Activated T-helper 2 cell treated with anti-CD3 and anti-CD28 coated beads, Interferon-gamma antibody, Interleukin-2, Interleukin-4, amounts not matched to agents 10 μg/mL and 5 μg/mL and 100 μg/mL, durations not matched to agents 14 hours and 24 hours and 36 hours (primary cell): Measurements from ENCODE around the gene DNAJC3. TPM values are rescaled to one million over a fixed set of nuclear protein-coding genes. Genes with fewer than 3 reads are reported as not detected.
A peak's percentile ranks its signal among the peaks of the same experiment; 100 is the strongest.
"Not testable (repeated sequence)": the region's sequence is repeated elsewhere in the genome, so short reads cannot be mapped to it uniquely, and the experiment has no call there.

Source experiments
- DNase-seq: peaks from one replicate; pipeline ENCODE4 v3.0.0; 2021; ENCODE audit warnings: low spot score
- H3K27ac Mint-ChIP-seq: one replicate; pipeline ENCODE4 v1.8.0; 2021; ENCODE audit warnings: mixed read lengths
- H3K27me3 Mint-ChIP-seq: one replicate; pipeline ENCODE4 v1.8.0; 2021; ENCODE audit warnings: low read depth, mixed read lengths
- H3K36me3 Mint-ChIP-seq: one replicate; pipeline ENCODE4 v1.8.0; 2021; ENCODE audit warnings: low read depth, mixed read lengths
- H3K4me1 Mint-ChIP-seq: one replicate; pipeline ENCODE4 v1.8.0; 2021; ENCODE audit warnings: low read depth, mixed read lengths
- H3K4me3 Mint-ChIP-seq: one replicate; pipeline ENCODE4 v1.8.0; 2021; ENCODE audit warnings: low read depth, mild to moderate bottlenecking, moderate library complexity, mixed read lengths
- H3K9me3 Mint-ChIP-seq: one replicate; pipeline ENCODE4 v1.8.0; 2021; ENCODE audit warnings: mixed read lengths
- intact Hi-C: fragments of 100-400 bp; cut with micrococcal nuclease; formaldehyde crosslinking; loops from one replicate; pipeline ENCODE4 v1.15.1; 2023
- total RNA-seq: library from RNA; stranded (reverse); gene quantifications from 2 replicates; pipeline ENCODE4 v1.2.3, GENCODE V29; 2022

DNAJC3 gene
- total RNA-seq, 1 donor from 2014 or later: 28.1 TPM

DNA sequence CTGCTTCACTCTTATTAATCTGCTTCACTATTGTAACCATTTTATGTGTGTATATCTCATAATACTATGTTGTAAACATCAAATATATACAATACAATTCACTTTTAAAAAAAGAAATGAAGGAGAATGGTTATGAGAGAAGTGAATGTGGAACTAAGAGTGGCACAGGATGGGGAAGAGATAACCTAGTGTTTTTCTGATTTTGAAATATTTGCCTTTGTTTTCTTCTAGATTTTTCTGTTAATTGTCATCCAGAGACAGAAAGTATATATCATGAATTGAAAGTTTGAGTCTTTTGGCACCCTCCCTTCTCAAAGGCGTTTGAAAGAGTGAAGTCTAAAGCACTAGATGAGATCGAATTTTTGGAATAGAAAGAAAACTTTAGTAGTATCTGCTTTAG is 2.8 kb downstream of the DNAJC3 start:
- intact Hi-C loops: loop anchor here (5.0 to 10.0 kb wide), 6 partner anchors 42 to 1545 kb away; partner anchors contain the start of gene MBNL2
- peak overlapping the region; percentile 10 for H3K27ac Mint-ChIP-seq
- no peaks in the 10 kb centered on the region for H3K27me3 Mint-ChIP-seq
- no peak overlapping the region for H3K4me3 Mint-ChIP-seq
- peaks cover 28% of the 10 kb centered on the region for H3K36me3 Mint-ChIP-seq
- peaks cover 4% of the 10 kb centered on the region for H3K9me3 Mint-ChIP-seq
- no peak for DNase-seq
- peaks cover 46% of the 10 kb centered on the region for H3K4me1 Mint-ChIP-seq

DNA sequence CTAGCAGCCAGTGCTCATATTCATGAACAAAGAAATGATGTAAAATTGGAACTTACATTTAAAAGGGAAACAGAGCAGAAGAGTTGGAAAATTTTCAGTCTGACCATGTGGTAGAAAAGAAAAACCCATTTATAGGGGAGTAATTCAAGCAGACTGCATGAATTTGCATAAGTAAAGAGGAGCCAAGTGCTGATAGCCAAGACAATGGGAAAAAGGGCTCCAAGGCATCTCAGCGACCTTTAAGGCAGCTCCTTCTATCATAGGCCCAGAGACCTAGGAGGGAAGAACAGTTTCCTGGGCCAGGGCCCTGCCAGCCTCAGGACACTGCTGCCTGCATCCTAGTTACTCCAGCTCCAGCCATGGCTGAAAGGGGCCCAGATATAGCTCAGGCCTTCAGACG is 7.5 kb downstream of the DNAJC3 start:
- DNase-seq: no peak
- no peak overlapping the region for H3K4me3 Mint-ChIP-seq
- peaks cover 38% of the 10 kb centered on the region for H3K4me1 Mint-ChIP-seq
- no peak overlapping the region for H3K27ac Mint-ChIP-seq
- H3K27me3 Mint-ChIP-seq: no peaks in the 10 kb centered on the region
- H3K36me3 Mint-ChIP-seq: peaks cover 44% of the 10 kb centered on the region
- H3K9me3 Mint-ChIP-seq: peaks cover 26% of the 10 kb centered on the region
- intact Hi-C loops: no loop called here

DNA sequence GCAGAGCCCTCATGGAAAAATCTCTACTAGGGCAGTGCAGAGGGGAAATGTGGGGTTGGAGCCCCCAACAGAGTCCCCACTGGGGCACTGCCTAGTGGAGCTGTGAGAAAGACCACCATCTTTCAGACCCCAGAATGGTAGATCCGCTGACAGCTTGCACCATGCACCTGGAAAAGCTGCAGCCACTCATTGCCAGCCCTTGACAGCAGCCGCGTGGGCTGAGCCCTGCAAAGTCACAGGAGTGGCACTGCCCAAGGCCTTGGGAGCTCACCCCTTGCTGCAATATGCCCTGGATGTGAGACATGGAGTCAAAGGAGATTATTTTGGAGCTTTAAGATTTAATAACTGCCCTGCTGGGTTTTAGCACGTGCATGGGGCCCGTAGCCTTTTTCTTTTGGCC is 8.0 kb downstream of the DNAJC3 start:
- DNase-seq, H3K27ac Mint-ChIP-seq, H3K27me3 Mint-ChIP-seq, H3K4me3 Mint-ChIP-seq, intact Hi-C loops: not testable (repeated sequence)
- H3K4me1 Mint-ChIP-seq: peaks cover 37% of the 10 kb centered on the region
- peaks cover 44% of the 10 kb centered on the region for H3K36me3 Mint-ChIP-seq
- H3K9me3 Mint-ChIP-seq: peaks cover 29% of the 10 kb centered on the region

DNA sequence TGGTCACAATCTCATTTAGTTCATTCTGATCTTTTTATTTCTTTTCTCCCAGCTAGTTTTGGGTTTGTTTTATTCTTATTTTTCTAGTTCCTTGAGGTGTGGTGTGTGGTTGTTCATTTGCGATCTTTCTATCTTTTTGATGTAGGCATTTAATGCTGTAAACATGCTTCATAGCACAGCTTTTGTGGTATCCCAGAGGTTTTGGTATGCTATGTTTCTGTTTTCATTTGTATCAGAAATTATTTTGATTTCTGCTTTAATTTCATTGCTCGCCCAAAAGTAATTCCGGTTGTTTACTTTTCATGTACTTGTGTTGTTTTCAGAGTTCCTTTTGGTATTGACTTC is 12.6 kb downstream of the DNAJC3 start:
- Mint-ChIP-seq H3K27me3 (no peaks in the 10 kb centered on the region), H3K4me3 (no peak overlapping the region), H3K9me3 (peaks cover 25% of the 10 kb centered on the region), H3K27ac (no peak overlapping the region), H3K4me1 (peaks cover 23% of the 10 kb centered on the region), H3K36me3 (peaks cover 27% of the 10 kb centered on the region)
- DNase-seq: no peak
- intact Hi-C loops: no loop called here

DNA sequence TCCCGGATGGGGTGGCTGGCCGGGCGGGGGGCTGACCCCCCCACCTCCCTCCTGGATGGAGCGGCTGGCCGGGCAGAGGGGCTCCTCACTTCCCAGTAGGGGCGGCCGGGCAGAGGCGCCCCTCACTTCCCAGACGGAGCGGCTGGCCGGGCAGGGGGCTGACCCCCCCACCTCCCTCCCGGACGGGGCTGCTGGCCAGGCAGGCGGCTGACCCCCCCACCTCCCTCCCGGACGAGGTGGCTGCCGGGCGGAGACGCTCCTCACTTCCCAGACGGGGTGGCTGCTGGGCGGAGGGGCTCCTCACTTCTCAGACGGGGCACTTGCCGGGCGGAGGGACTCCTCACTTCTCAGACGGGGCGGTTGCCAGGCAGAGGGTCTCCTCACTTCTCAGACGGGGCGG is 14.0 kb downstream of the DNAJC3 start:
- intact Hi-C loops, DNase-seq, H3K27me3 Mint-ChIP-seq, H3K4me3 Mint-ChIP-seq, H3K27ac Mint-ChIP-seq: not testable (repeated sequence)
- Mint-ChIP-seq H3K4me1 (peaks cover 23% of the 10 kb centered on the region), H3K36me3 (peaks cover 23% of the 10 kb centered on the region), H3K9me3 (peaks cover 25% of the 10 kb centered on the region)

DNA sequence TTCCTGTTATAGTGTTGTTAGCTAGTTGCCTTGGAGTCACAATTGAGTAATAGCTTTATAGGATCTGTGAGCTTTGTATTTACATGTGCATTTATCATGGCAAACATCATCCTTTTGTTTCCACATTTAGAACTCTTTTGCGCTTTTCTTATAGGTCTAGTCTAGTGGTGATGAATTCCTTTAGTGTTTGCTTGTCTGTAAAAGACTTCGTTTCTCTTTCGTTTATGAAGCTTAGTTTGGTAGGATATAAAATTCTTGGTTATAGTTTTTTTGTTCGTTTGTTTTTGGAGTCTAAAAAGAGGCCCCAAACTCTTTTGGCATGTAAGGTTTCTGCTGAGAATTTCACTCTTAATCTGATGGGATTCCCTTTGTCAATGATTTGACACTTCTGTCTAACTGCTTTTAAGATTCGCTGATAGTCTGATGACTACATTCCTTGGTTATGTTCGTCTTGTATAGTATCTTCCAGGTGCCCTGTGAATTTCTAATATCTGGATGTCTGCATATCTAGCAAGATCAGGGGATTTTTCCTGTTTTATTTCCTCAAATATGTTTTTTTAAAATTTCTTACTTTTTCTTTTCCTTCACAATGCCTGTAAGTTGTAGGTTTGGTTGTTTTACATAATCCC is 20.2 kb downstream of the DNAJC3 start:
- DNase-seq: no peak
- peaks cover 6% of the 10 kb centered on the region for H3K9me3 Mint-ChIP-seq

DNA sequence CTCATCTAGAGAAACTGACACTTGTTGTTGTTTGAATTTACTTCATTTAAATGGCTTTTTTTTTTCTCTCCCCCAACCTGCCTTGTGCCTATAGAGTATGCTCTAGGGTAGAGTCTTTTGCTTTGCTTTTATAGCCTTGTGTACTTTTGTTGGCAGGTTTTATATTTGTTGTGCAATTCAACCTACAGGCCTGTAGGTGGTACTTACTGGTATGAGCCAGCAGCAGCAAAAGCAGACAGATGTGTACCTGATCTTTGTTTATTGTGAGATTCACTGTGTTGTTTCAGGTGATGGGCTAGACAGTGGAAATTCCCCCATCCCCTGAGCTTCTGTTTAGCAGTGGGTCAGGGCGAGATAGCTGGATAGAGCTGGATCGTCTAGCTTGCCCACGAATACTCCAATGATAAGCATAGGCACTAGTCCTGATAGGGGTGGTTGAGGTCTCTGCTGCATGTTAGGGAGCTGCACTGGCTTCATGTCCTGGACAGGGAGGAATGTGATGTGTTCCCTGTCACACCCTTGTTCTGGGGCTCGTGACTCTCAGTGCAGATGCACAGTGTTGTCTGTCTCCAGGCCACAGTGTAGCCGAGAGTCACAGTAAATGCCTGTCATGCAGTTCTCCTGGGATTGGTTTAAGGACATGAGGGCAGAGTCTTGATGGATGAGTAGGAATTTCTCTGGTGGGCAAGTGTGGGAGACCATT is 21.3 kb downstream of the DNAJC3 start:
- H3K4me3 Mint-ChIP-seq: no peak overlapping the region
- H3K4me1 Mint-ChIP-seq: peaks cover 10% of the 10 kb centered on the region
- no peak for DNase-seq
- H3K36me3 Mint-ChIP-seq: no peaks in the 10 kb centered on the region
- no peak overlapping the region for H3K27ac Mint-ChIP-seq
- H3K27me3 Mint-ChIP-seq: no peaks in the 10 kb centered on the region
- peaks cover 6% of the 10 kb centered on the region for H3K9me3 Mint-ChIP-seq
- intact Hi-C loops: no loop called here

More for the DNA sequence above, 20.2 kb downstream of the DNAJC3 start:
- no peaks in the 10 kb centered on the region for H3K27me3 Mint-ChIP-seq
- no peak overlapping the region for H3K4me3 Mint-ChIP-seq
- intact Hi-C loops: no loop called here
- peaks cover 6% of the 10 kb centered on the region for H3K4me1 Mint-ChIP-seq
- H3K27ac Mint-ChIP-seq: no peak overlapping the region
- H3K36me3 Mint-ChIP-seq: no peaks in the 10 kb centered on the region

DNA sequence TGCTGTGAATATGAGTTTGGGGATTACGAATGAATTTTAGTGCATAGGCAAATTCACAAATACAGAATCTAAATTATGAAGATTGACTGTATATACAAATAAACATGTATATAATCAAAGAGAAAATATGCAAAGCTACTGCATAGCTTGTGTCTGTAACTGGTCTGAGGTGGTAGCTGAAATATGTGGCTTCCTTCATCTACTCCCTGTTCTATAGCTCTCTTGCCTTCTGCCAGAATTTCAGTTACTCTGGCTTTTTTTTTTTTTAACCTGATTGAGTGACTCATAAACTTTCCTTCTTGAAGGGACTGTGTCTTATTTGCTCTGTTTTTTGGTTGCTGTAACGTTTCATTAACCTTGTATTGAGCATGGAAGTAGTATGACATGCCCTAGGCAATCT is 26.6 kb downstream of the DNAJC3 start:
- DNase-seq: no peak
- Mint-ChIP-seq H3K27ac (no peak overlapping the region), H3K9me3 (no peaks in the 10 kb centered on the region), H3K27me3 (no peaks in the 10 kb centered on the region), H3K4me3 (no peak overlapping the region), H3K36me3 (peaks cover 8% of the 10 kb centered on the region), H3K4me1 (peaks cover 24% of the 10 kb centered on the region)
- intact Hi-C loops: no loop called here

DNA sequence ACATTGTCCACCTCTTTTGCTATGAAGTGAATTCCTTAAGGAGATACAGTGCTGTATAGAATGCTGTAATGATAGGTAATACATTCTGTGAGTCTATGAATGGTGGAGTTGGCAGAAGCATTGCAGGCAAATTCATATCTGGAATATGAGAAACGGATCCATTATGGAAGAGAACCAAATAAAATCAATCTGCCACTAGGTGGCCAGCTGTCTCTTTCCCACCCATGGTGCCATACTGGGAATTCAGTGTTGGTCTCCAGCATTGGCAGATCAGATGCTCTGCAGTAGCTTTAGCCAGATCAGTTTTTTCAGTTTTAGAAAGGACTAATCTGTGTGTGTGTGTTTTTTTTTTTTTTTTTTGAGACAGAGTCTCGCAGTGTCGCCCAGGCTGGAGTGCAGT is 27.6 kb downstream of the DNAJC3 start:
- no peaks in the 10 kb centered on the region for H3K9me3 Mint-ChIP-seq
- H3K36me3 Mint-ChIP-seq: peaks cover 8% of the 10 kb centered on the region
- DNase-seq: no peak
- H3K27ac Mint-ChIP-seq: no peak overlapping the region
- H3K4me1 Mint-ChIP-seq: peaks cover 24% of the 10 kb centered on the region
- no peaks in the 10 kb centered on the region for H3K27me3 Mint-ChIP-seq
- H3K4me3 Mint-ChIP-seq: no peak overlapping the region
- intact Hi-C loops: no loop called here

DNA sequence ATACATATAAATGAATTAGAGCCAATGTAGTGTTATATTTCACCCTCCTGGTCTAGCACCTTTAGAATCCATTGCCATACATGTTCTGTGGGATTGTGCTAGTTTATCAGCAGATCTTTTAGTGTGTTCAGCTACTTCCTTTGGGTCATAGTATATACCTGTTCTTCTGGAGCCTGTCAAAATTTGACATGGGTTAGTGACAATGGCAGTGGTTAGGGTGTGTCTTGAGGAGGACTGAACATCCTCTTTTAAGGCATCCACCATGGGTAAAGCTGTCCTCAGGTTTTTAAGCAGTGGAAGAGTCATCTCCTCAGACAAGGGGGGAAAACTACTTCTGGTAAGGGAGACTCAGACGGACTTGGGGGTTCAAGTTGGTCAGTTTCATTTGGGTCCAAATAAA is 29.4 kb downstream of the DNAJC3 start:
- H3K4me3 Mint-ChIP-seq: no peak overlapping the region
- peaks cover 24% of the 10 kb centered on the region for H3K4me1 Mint-ChIP-seq
- DNase-seq: no peak
- H3K36me3 Mint-ChIP-seq: peaks cover 24% of the 10 kb centered on the region
- no peaks in the 10 kb centered on the region for H3K27me3 Mint-ChIP-seq
- H3K27ac Mint-ChIP-seq: peak overlapping the region; percentile 28
- intact Hi-C loops: no loop called here
- no peaks in the 10 kb centered on the region for H3K9me3 Mint-ChIP-seq

DNA sequence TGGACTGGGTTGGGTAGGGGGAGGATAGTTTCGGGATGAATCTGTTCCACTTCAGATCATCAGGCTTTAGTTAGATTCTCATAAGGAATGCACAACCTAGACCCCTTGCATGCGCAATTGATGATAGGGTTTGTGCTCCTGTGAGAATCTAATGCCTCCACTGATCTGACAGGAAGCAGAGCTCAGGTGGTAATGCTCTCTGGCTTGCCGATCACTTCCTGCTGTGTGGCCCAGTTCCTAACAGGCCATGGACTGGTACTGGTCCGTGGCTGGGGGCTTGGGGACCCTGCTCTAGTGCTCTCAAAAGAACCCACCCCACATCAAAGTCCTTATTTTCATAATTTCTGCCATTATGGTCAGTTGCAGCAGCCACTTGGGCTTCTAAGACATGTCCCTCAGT is 30.1 kb downstream of the DNAJC3 start:
- Mint-ChIP-seq H3K27me3 (no peaks in the 10 kb centered on the region), H3K27ac (no peak overlapping the region), H3K4me3 (no peak overlapping the region), H3K36me3 (peaks cover 31% of the 10 kb centered on the region), H3K9me3 (no peaks in the 10 kb centered on the region), H3K4me1 (peaks cover 24% of the 10 kb centered on the region)
- DNase-seq: no peak
- intact Hi-C loops: no loop called here

DNA sequence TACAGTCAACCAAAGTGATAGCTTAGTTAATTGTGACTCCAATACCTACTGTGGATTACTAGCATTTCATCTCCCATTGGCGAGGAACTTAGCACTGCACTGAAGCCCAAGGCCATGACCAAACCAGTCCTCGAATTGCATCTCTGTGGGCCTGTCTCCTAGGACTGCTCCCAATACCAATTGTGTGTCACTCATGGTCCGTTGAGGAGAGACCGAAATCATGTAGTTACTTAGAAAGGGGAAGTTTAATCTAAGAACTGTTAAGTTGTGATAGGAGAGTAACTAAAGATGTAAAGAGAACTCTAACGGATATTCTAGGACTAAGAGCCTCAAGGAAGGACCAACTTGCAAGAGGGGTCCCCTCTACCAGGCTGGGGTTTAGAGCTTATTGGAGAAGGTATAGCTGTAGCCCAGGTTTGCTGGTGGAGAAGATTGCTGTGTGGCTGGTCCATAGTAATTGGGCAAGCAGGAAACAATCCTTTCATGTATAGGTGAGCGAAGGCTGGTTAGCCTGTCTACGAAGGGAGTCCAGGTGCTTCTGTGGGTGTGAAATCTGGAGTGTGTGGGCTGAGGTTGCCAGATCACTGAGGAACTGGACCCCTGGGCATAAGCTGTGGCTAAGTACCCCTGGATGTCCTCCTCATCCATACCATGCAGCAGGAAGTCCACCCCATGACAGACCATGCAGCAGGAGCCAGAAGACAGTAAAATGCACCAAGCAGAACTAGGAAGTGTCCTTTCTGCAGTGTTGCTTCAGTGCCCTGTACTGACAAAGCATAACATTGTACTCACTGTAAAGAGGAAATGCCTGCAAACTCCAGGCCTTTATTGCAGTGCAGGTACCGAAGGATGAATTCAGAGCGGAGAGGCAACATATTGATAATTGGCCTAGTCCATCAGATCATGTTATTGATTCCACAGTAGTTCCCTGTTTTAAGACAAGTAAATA is 30.8 kb downstream of the DNAJC3 start:
- DNase-seq: no peak
- Mint-ChIP-seq H3K4me3 (no peak overlapping the region), H3K9me3 (peaks cover 3% of the 10 kb centered on the region), H3K36me3 (peaks cover 38% of the 10 kb centered on the region), H3K27ac (no peak overlapping the region), H3K4me1 (peaks cover 23% of the 10 kb centered on the region), H3K27me3 (no peaks in the 10 kb centered on the region)
- intact Hi-C loops: no loop called here

DNA sequence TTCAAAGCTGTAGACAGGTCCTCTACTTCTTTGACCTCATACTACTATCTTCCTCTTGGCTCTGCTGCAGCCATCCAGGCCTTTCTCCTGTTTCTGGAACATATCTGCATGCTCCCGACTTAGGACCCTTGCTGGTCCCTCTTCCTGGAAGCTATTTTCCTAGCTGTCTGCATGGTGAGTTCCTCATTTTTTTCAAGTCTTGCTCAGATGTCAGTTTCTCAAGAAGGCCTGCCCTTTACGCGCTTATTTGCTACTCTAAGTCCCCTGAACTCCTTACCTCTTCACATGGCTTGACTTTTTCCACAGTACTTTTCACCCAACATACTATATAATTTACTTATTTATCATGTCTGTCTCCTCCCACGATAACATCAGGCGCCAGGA is 31.4 kb downstream of the DNAJC3 start:
- Mint-ChIP-seq H3K4me3 (no peak overlapping the region), H3K27ac (no peak overlapping the region), H3K4me1 (peaks cover 20% of the 10 kb centered on the region), H3K9me3 (peaks cover 10% of the 10 kb centered on the region), H3K27me3 (no peaks in the 10 kb centered on the region), H3K36me3 (peaks cover 44% of the 10 kb centered on the region)
- DNase-seq: no peak
- intact Hi-C loops: no loop called here
